ENCODE measurements around the gene SYT2. TPM values are rescaled to one million over a fixed set of nuclear protein-coding genes. Genes with fewer than 3 reads are reported as not detected.

The SYT2 gene
- total and polyA plus RNA-seq, 2 donors (not counting 1 experiment from before 2014, with no cell fraction given): 0.03 TPM; not detected in 1

GRCh38 chr1:202681736-202682420 is 28.4 kb downstream of the SYT2 start:
- DNase-seq (ENCODE audit: low read depth in 2 of 2): no peak
- Histone ChIP-seq H3K9ac (ENCODE audit: insufficient read depth, low read length) (no peak overlapping the region), H3K27ac (ENCODE audit: insufficient read depth, low read length) (no peak overlapping the region), H3K4me2 (ENCODE audit: extremely low read depth, insufficient read depth, low read length) (no peak overlapping the region), H3K27me3 (ENCODE audit: control insufficient read depth, insufficient read depth, low read length) (peaks cover 8% of the 10 kb centered on the region), H3K36me3 (ENCODE audit: control insufficient read depth, insufficient read depth, low read length) (no peaks in the 10 kb centered on the region), H3K79me2 (ENCODE audit: control insufficient read depth, insufficient read depth, low read length) (no peaks in the 10 kb centered on the region), H2AFZ (ENCODE audit: low read length) (no peak overlapping the region), H3K9me3 (ENCODE audit: control insufficient read depth, insufficient read depth, low read depth, low read length) (no peaks in the 10 kb centered on the region), H3K4me3 (replicated peaks in 1 of 4; ENCODE audit: control extremely low read depth in 1 of 4, insufficient read depth in 1 of 4, low read depth in 3 of 4, low read length in 4 of 4) (no peak overlapping the region), H4K20me1 (ENCODE audit: control insufficient read depth, extremely low read depth, insufficient read depth, low read length) (no peaks in the 10 kb centered on the region), H3K4me1 (ENCODE audit: control insufficient read depth, extremely low read depth, insufficient read depth, low read length) (no peaks in the 10 kb centered on the region)
- TF ChIP-seq CTCF (conservative IDR thresholded peaks at IDR 0.05 in 1 of 2, IDR thresholded peaks at IDR 0.05 in 1 of 2; ENCODE audit: low read depth in 1 of 2, low read length in 2 of 2) (no peak), EZH2 (IDR thresholded peaks at IDR 0.05; ENCODE audit: low read length, missing control alignments) (no peak)

GRCh38 chr1:202680586-202681352 is 29.5 kb downstream of the SYT2 start:
- TF ChIP-seq CTCF (conservative IDR thresholded peaks at IDR 0.05 in 1 of 2, IDR thresholded peaks at IDR 0.05 in 1 of 2; ENCODE audit: low read depth in 1 of 2, low read length in 2 of 2) (no peak), EZH2 (IDR thresholded peaks at IDR 0.05; ENCODE audit: low read length, missing control alignments) (no peak)
- H3K4me2 ChIP-seq (ENCODE audit: extremely low read depth, insufficient read depth, low read length): no peak overlapping the region
- no peaks in the 10 kb centered on the region for H3K36me3 ChIP-seq (ENCODE audit: control insufficient read depth, insufficient read depth, low read length)
- H3K27me3 ChIP-seq (ENCODE audit: control insufficient read depth, insufficient read depth, low read length): peaks cover 12% of the 10 kb centered on the region
- no peak overlapping the region for H3K4me3 ChIP-seq (replicated peaks in 1 of 4; ENCODE audit: control extremely low read depth in 1 of 4, insufficient read depth in 1 of 4, low read depth in 3 of 4, low read length in 4 of 4)
- no peak for DNase-seq (ENCODE audit: low read depth in 2 of 2)
- H2AFZ ChIP-seq (ENCODE audit: low read length): no peak overlapping the region
- no peaks in the 10 kb centered on the region for H3K9me3 ChIP-seq (ENCODE audit: control insufficient read depth, insufficient read depth, low read depth, low read length)
- no peaks in the 10 kb centered on the region for H3K4me1 ChIP-seq (ENCODE audit: control insufficient read depth, extremely low read depth, insufficient read depth, low read length)
- no peak overlapping the region for H3K27ac ChIP-seq (ENCODE audit: insufficient read depth, low read length)
- no peak overlapping the region for H3K9ac ChIP-seq (ENCODE audit: insufficient read depth, low read length)
- H4K20me1 ChIP-seq (ENCODE audit: control insufficient read depth, extremely low read depth, insufficient read depth, low read length): no peaks in the 10 kb centered on the region
- no peaks in the 10 kb centered on the region for H3K79me2 ChIP-seq (ENCODE audit: control insufficient read depth, insufficient read depth, low read length)

GRCh38 chr1:202679406-202680177 is 30.7 kb downstream of the SYT2 start:
- Histone ChIP-seq H3K4me2 (ENCODE audit: extremely low read depth, insufficient read depth, low read length) (no peak overlapping the region), H3K4me3 (replicated peaks in 1 of 4; ENCODE audit: control extremely low read depth in 1 of 4, insufficient read depth in 1 of 4, low read depth in 3 of 4, low read length in 4 of 4) (no peak overlapping the region), H4K20me1 (ENCODE audit: control insufficient read depth, extremely low read depth, insufficient read depth, low read length) (no peaks in the 10 kb centered on the region), H3K27ac (ENCODE audit: insufficient read depth, low read length) (no peak overlapping the region), H3K79me2 (ENCODE audit: control insufficient read depth, insufficient read depth, low read length) (no peaks in the 10 kb centered on the region), H3K27me3 (ENCODE audit: control insufficient read depth, insufficient read depth, low read length) (peaks cover 11% of the 10 kb centered on the region), H2AFZ (ENCODE audit: low read length) (no peak overlapping the region), H3K9ac (ENCODE audit: insufficient read depth, low read length) (no peak overlapping the region), H3K9me3 (ENCODE audit: control insufficient read depth, insufficient read depth, low read depth, low read length) (no peaks in the 10 kb centered on the region), H3K4me1 (ENCODE audit: control insufficient read depth, extremely low read depth, insufficient read depth, low read length) (no peaks in the 10 kb centered on the region), H3K36me3 (ENCODE audit: control insufficient read depth, insufficient read depth, low read length) (no peaks in the 10 kb centered on the region)
- no peak for DNase-seq (ENCODE audit: low read depth in 2 of 2)
- TF ChIP-seq CTCF (conservative IDR thresholded peaks at IDR 0.05 in 1 of 2, IDR thresholded peaks at IDR 0.05 in 1 of 2; ENCODE audit: low read depth in 1 of 2, low read length in 2 of 2) (no peak), EZH2 (IDR thresholded peaks at IDR 0.05; ENCODE audit: low read length, missing control alignments) (no peak)
